ENCODE data around the gene LGR6.

Gene LGR6

DNA sequence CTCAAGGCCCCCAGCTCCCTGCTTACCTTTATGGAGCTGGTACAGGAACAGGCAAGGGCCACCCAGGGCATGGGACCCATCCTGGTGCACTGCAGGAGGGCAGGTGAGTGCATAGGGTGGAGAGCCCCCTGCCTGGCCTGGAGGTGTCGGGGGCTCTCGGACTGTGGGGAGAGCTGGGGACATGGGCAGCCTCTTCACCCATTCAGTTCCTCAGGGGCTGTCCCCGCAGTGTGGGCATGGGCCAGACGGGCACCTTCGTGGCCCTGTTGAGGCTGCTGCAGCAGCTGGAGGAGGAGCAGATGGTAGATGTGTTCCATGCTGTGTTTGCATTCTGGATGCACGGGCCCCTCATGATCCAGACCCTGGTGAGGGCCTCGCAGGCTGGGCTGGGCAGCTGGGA is 7.3 kb upstream of the LGR6 start:
- no peak overlapping the region for H3K27ac ChIP-seq (ENCODE audit: poor library complexity, severe bottlenecking)
- ATAC-seq (ENCODE audit: low read depth): no peak
- no peaks in the 10 kb centered on the region for H3K9me3 ChIP-seq (ENCODE audit: severe bottlenecking)
- H3K4me1 ChIP-seq (ENCODE audit: insufficient read depth, poor library complexity, severe bottlenecking): no peaks in the 10 kb centered on the region
- no peak overlapping the region for H3K4me3 ChIP-seq (ENCODE audit: severe bottlenecking)
- H3K36me3 ChIP-seq (ENCODE audit: low read depth): no peaks in the 10 kb centered on the region
- no peaks in the 10 kb centered on the region for H3K27me3 ChIP-seq (ENCODE audit: insufficient read depth, poor library complexity, severe bottlenecking)
- TF ChIP-seq, protein P1, sequence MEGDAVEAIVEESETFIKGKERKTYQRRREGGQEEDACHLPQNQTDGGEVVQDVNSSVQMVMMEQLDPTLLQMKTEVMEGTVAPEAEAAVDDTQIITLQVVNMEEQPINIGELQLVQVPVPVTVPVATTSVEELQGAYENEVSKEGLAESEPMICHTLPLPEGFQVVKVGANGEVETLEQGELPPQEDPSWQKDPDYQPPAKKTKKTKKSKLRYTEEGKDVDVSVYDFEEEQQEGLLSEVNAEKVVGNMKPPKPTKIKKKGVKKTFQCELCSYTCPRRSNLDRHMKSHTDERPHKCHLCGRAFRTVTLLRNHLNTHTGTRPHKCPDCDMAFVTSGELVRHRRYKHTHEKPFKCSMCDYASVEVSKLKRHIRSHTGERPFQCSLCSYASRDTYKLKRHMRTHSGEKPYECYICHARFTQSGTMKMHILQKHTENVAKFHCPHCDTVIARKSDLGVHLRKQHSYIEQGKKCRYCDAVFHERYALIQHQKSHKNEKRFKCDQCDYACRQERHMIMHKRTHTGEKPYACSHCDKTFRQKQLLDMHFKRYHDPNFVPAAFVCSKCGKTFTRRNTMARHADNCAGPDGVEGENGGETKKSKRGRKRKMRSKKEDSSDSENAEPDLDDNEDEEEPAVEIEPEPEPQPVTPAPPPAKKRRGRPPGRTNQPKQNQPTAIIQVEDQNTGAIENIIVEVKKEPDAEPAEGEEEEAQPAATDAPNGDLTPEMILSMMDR (IDR thresholded peaks at IDR 0.05; ENCODE audit: poor library complexity, severe bottlenecking): no peak
- peak; percentile 42 for DNase-seq (ENCODE audit: low spot score)

DNA sequence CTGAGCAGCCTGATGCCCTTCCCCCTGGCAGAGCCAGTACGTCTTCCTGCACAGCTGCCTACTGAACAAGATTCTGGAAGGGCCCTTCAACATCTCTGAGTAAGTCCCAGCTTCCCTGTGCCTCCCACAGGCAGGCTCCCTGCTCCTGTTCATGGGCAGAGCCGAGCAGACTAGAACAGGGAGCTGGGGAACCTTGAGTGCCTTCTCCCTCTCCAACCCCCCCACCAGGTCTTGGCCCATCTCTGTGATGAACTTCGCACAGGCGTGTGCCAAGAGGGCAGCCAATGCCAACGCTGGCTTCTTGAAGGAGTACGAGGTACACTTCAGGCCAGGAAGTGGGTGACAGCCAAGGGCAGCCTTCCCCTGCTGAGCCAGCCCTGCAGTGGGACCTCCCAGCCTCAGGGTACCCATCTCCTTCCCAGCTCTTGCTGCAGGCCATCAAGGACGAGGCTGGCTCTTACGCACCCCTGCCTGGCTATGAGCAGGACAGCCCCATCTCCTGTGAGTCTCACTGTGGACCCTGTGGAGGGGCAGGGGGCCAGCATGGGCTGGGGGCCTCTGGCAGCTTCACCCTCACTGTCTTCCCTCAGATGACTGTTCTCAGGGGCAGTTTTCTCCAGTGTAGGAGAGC is 6.4 kb upstream of the LGR6 start:
- no peaks in the 10 kb centered on the region for H3K27me3 ChIP-seq (ENCODE audit: insufficient read depth, poor library complexity, severe bottlenecking)
- H3K36me3 ChIP-seq (ENCODE audit: low read depth): no peaks in the 10 kb centered on the region
- no peaks in the 10 kb centered on the region for H3K4me1 ChIP-seq (ENCODE audit: insufficient read depth, poor library complexity, severe bottlenecking)
- H3K27ac ChIP-seq (ENCODE audit: poor library complexity, severe bottlenecking): no peak overlapping the region
- TF ChIP-seq, protein P1 (IDR thresholded peaks at IDR 0.05; ENCODE audit: poor library complexity, severe bottlenecking): no peak
- no peak overlapping the region for H3K4me3 ChIP-seq (ENCODE audit: severe bottlenecking)
- ATAC-seq (ENCODE audit: low read depth): no peak
- DNase-seq (ENCODE audit: low spot score): no peak
- H3K9me3 ChIP-seq (ENCODE audit: severe bottlenecking): no peaks in the 10 kb centered on the region

DNA sequence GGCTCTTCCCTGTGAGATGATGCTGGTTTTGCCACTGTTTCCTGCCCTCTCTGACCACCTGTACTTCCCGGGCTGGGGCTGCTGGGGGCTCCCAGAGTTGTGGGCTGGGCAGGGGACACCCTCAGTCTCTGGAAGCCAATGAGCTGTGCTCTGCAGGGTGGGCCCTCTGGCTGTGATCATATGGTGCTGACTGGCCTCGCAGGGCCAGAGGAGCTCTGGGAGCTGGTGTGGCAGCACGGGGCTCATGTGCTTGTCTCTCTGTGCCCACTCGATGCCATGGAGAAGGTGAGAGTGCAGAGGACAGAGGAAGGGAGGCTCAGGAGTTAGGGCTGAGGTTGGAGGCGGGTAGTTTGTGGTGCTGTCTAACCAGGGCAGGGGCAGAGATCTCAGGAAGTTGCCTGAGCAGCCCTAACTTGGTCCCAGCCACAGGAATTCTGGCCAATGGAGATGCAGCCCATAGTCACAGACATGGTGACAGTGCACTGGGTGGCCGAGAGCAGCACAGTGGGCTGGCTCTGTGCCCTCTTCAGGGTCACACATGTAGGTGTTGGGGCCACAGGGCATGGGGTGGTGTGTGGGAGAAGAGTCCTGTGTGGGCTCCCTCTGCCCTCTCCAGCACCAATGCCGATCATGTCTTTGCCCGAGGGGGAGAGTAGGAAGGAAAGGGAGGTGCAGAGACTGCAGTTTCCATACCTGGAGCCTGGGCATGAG is 5.7 kb upstream of the LGR6 start:
- H3K27me3 ChIP-seq (ENCODE audit: insufficient read depth, poor library complexity, severe bottlenecking): no peaks in the 10 kb centered on the region

DNA sequence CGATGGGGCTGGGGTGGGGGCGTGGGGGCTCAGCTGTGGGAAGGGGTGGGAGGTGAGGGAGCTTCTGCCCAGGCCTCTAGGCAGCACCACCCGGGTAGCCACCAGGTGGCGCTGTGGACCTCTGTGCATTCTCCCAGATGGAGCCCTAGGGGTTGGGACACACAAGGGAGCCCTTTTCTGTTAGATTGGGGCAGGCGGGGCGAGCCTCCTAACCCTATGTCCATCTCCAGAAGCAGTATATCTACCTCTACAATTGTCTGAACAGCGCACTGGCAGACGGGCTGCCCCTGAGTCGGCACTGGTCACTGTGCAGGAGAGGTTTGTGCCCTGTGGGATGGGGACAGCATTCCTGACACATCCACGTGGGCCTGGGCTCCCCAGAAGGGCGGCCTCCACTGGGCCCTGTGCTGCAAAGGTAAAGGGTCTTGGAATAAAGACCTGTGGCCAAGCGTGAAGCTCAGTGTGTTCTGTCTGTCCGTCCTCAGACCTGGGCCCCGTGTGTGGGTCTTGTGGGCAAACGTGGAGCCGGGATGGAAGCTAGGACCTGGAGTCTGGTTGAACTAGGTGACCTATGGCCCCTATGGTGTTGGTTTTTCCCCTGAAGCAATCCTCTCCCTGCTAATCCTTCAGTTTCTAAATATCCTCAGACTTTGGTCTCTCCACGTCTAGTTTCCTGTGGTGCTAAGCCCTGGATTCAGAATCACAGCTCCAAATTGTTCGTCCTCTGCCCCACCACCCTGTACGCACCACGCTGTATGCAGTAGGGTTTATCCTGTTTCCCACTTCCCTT is 4.4 kb upstream of the LGR6 start:
- Histone ChIP-seq H3K36me3 (ENCODE audit: low read depth) (no peaks in the 10 kb centered on the region), H3K4me1 (ENCODE audit: insufficient read depth, poor library complexity, severe bottlenecking) (no peaks in the 10 kb centered on the region), H3K4me3 (ENCODE audit: severe bottlenecking) (no peak overlapping the region), H3K27me3 (ENCODE audit: insufficient read depth, poor library complexity, severe bottlenecking) (peaks cover 3% of the 10 kb centered on the region), H3K9me3 (ENCODE audit: severe bottlenecking) (no peaks in the 10 kb centered on the region), H3K27ac (ENCODE audit: poor library complexity, severe bottlenecking) (no peak overlapping the region)
- TF ChIP-seq, protein P1 (IDR thresholded peaks at IDR 0.05; ENCODE audit: poor library complexity, severe bottlenecking): peak; percentile 76
- DNase-seq (ENCODE audit: low spot score): no peak
- peak; percentile 65 for ATAC-seq (ENCODE audit: low read depth)

More for the DNA sequence above, 5.7 kb upstream of the LGR6 start:
- H3K4me1 ChIP-seq (ENCODE audit: insufficient read depth, poor library complexity, severe bottlenecking): no peaks in the 10 kb centered on the region
- no peak overlapping the region for H3K27ac ChIP-seq (ENCODE audit: poor library complexity, severe bottlenecking)
- no peak for ATAC-seq (ENCODE audit: low read depth)
- no peak for DNase-seq (ENCODE audit: low spot score)
- H3K36me3 ChIP-seq (ENCODE audit: low read depth): no peaks in the 10 kb centered on the region
- H3K9me3 ChIP-seq (ENCODE audit: severe bottlenecking): no peaks in the 10 kb centered on the region
- H3K4me3 ChIP-seq (ENCODE audit: severe bottlenecking): no peak overlapping the region
- TF ChIP-seq, protein P1 (IDR thresholded peaks at IDR 0.05; ENCODE audit: poor library complexity, severe bottlenecking): no peak

All from RWPE2 (cell line).